ENCODE results near the gene ACSL4. TPM values are rescaled to one million over a fixed set of nuclear protein-coding genes. Genes with fewer than 3 reads are reported as not detected.
"Not testable (repeated sequence)": the region's sequence is repeated elsewhere in the genome, so short reads cannot be mapped to it uniquely, and the experiment has no call there.

The ACSL4 gene
- total and polyA plus RNA-seq, 2 donors, result 19.3 to 29.7 TPM

GRCh38 chrX:109691752-109692151 is 41.3 kb downstream of the ACSL4 start:
- Histone ChIP-seq H3K4me3 (ENCODE audit: low read length in 2 of 2) (no peak overlapping the region), H3K27me3 (ENCODE audit: control insufficient read depth in 2 of 2, insufficient read depth in 1 of 2, low read length in 1 of 2) (no peaks in the 10 kb centered on the region), H3K9me3 (ENCODE audit: control insufficient read depth in 2 of 2, insufficient read depth in 1 of 2, low read length in 1 of 2) (no peaks in the 10 kb centered on the region), H3K36me3 (ENCODE audit: control insufficient read depth in 2 of 2, insufficient read depth in 2 of 2, low read length in 1 of 2) (no peaks in the 10 kb centered on the region), H3K27ac (ENCODE audit: low read depth in 1 of 2, low read length in 1 of 2) (no peak overlapping the region), H3K4me1 (ENCODE audit: control insufficient read depth in 2 of 2, insufficient read depth in 2 of 2, low read length in 2 of 2) (no peaks in the 10 kb centered on the region)
- DNase-seq (ENCODE audit: low read depth in 6 of 9, low spot score in 9 of 9), result no peak
- WGBS, result 94% methylated on average over 2 of the region's 2 CpGs

- H3K27ac ChIP-seq (ENCODE audit: low read depth in 1 of 2, low read length in 1 of 2), result no peak overlapping the region
- H3K4me1 ChIP-seq (ENCODE audit: control insufficient read depth in 2 of 2, insufficient read depth in 2 of 2, low read length in 2 of 2), result no peaks in the 10 kb centered on the region
- H3K9me3 ChIP-seq (ENCODE audit: control insufficient read depth in 2 of 2, insufficient read depth in 1 of 2, low read length in 1 of 2), result no peaks in the 10 kb centered on the region
- no peaks in the 10 kb centered on the region for H3K27me3 ChIP-seq (ENCODE audit: control insufficient read depth in 2 of 2, insufficient read depth in 1 of 2, low read length in 1 of 2)
- no peak overlapping the region for H3K4me3 ChIP-seq (ENCODE audit: low read length in 2 of 2)
- WGBS, result 87% methylated on average over 1 of the region's 1 CpG
- DNase-seq (ENCODE audit: low read depth in 6 of 9, low spot score in 9 of 9), result no peak
- H3K36me3 ChIP-seq (ENCODE audit: control insufficient read depth in 2 of 2, insufficient read depth in 2 of 2, low read length in 1 of 2), result no peaks in the 10 kb centered on the region
Observed at GRCh38 chrX:109691277-109691676, 41.8 kb downstream of the ACSL4 start.

- no peaks in the 10 kb centered on the region for H3K9me3 ChIP-seq (ENCODE audit: control insufficient read depth in 2 of 2, insufficient read depth in 1 of 2, low read length in 1 of 2)
- H3K4me1 ChIP-seq (ENCODE audit: control insufficient read depth in 2 of 2, insufficient read depth in 2 of 2, low read length in 2 of 2), result no peaks in the 10 kb centered on the region
- DNase-seq (ENCODE audit: low read depth in 6 of 9, low spot score in 9 of 9), result no peak
Observed at GRCh38 chrX:109687903-109688302, 45.2 kb downstream of the ACSL4 start.

GRCh38 chrX:109685656-109686078 is 47.4 kb downstream of the ACSL4 start:
- Histone ChIP-seq H3K27ac (ENCODE audit: low read depth in 1 of 2, low read length in 1 of 2) (no peak overlapping the region), H3K4me3 (ENCODE audit: low read length in 2 of 2) (no peak overlapping the region), H3K4me1 (ENCODE audit: control insufficient read depth in 2 of 2, insufficient read depth in 2 of 2, low read length in 2 of 2) (no peaks in the 10 kb centered on the region), H3K36me3 (ENCODE audit: control insufficient read depth in 2 of 2, insufficient read depth in 2 of 2, low read length in 1 of 2) (no peaks in the 10 kb centered on the region), H3K9me3 (ENCODE audit: control insufficient read depth in 2 of 2, insufficient read depth in 1 of 2, low read length in 1 of 2) (no peaks in the 10 kb centered on the region), H3K27me3 (ENCODE audit: control insufficient read depth in 2 of 2, insufficient read depth in 1 of 2, low read length in 1 of 2) (no peaks in the 10 kb centered on the region)
- no peak for DNase-seq (ENCODE audit: low read depth in 6 of 9, low spot score in 9 of 9)
- WGBS, result 90% methylated on average over 2 of the region's 2 CpGs

More at GRCh38 chrX:109687903-109688302, 45.2 kb downstream of the ACSL4 start:
- Histone ChIP-seq H3K4me3 (ENCODE audit: low read length in 2 of 2) (no peak overlapping the region), H3K36me3 (ENCODE audit: control insufficient read depth in 2 of 2, insufficient read depth in 2 of 2, low read length in 1 of 2) (no peaks in the 10 kb centered on the region), H3K27me3 (ENCODE audit: control insufficient read depth in 2 of 2, insufficient read depth in 1 of 2, low read length in 1 of 2) (no peaks in the 10 kb centered on the region), H3K27ac (ENCODE audit: low read depth in 1 of 2, low read length in 1 of 2) (no peak overlapping the region)
- WGBS, result 97% methylated on average over 1 of the region's 1 CpG

GRCh38 chrX:109684136-109684535 is 48.9 kb downstream of the ACSL4 start:
- no peaks in the 10 kb centered on the region for H3K4me1 ChIP-seq (ENCODE audit: control insufficient read depth in 2 of 2, insufficient read depth in 2 of 2, low read length in 2 of 2)
- H3K27me3 ChIP-seq (ENCODE audit: control insufficient read depth in 2 of 2, insufficient read depth in 1 of 2, low read length in 1 of 2), result no peaks in the 10 kb centered on the region
- no peak overlapping the region for H3K4me3 ChIP-seq (ENCODE audit: low read length in 2 of 2)
- DNase-seq (ENCODE audit: low read depth in 6 of 9, low spot score in 9 of 9), result no peak
- H3K36me3 ChIP-seq (ENCODE audit: control insufficient read depth in 2 of 2, insufficient read depth in 2 of 2, low read length in 1 of 2), result peaks cover 0 to 4% of the 10 kb centered on the region in 2 donors
- 100% methylated on average over 1 of the region's 1 CpG for WGBS
- no peaks in the 10 kb centered on the region for H3K9me3 ChIP-seq (ENCODE audit: control insufficient read depth in 2 of 2, insufficient read depth in 1 of 2, low read length in 1 of 2)
- no peak overlapping the region for H3K27ac ChIP-seq (ENCODE audit: low read depth in 1 of 2, low read length in 1 of 2)

GRCh38 chrX:109681475-109682081 is 51.5 kb downstream of the ACSL4 start:
- H3K4me1 ChIP-seq (ENCODE audit: control insufficient read depth in 2 of 2, insufficient read depth in 2 of 2, low read length in 2 of 2), result no peaks in the 10 kb centered on the region
- no peak for DNase-seq (ENCODE audit: low read depth in 6 of 9, low spot score in 9 of 9)
- peaks cover 0 to 5% of the 10 kb centered on the region in 2 donors for H3K36me3 ChIP-seq (ENCODE audit: control insufficient read depth in 2 of 2, insufficient read depth in 2 of 2, low read length in 1 of 2)
- H3K27me3 ChIP-seq (ENCODE audit: control insufficient read depth in 2 of 2, insufficient read depth in 1 of 2, low read length in 1 of 2), result no peaks in the 10 kb centered on the region
- H3K27ac ChIP-seq (ENCODE audit: low read depth in 1 of 2, low read length in 1 of 2), result no peak overlapping the region
- 92% methylated on average over 2 of the region's 2 CpGs for WGBS
- no peak overlapping the region for H3K4me3 ChIP-seq (ENCODE audit: low read length in 2 of 2)
- no peaks in the 10 kb centered on the region for H3K9me3 ChIP-seq (ENCODE audit: control insufficient read depth in 2 of 2, insufficient read depth in 1 of 2, low read length in 1 of 2)

- Histone ChIP-seq H3K27me3 (ENCODE audit: control insufficient read depth in 2 of 2, insufficient read depth in 1 of 2, low read length in 1 of 2) (no peaks in the 10 kb centered on the region), H3K4me1 (ENCODE audit: control insufficient read depth in 2 of 2, insufficient read depth in 2 of 2, low read length in 2 of 2) (no peaks in the 10 kb centered on the region), H3K27ac (ENCODE audit: low read depth in 1 of 2, low read length in 1 of 2) (no peak overlapping the region), H3K36me3 (ENCODE audit: control insufficient read depth in 2 of 2, insufficient read depth in 2 of 2, low read length in 1 of 2) (peaks cover 0 to 8% of the 10 kb centered on the region in 2 donors), H3K4me3 (ENCODE audit: low read length in 2 of 2) (no peak overlapping the region), H3K9me3 (ENCODE audit: control insufficient read depth in 2 of 2, insufficient read depth in 1 of 2, low read length in 1 of 2) (no peaks in the 10 kb centered on the region)
- DNase-seq (ENCODE audit: low read depth in 6 of 9, low spot score in 9 of 9), result no peak
Observed at GRCh38 chrX:109679820-109680219, 53.2 kb downstream of the ACSL4 start.

- DNase-seq (ENCODE audit: low read depth in 6 of 9, low spot score in 9 of 9), result no peak
- no peak overlapping the region for H3K4me3 ChIP-seq (ENCODE audit: low read length in 2 of 2)
- no peaks in the 10 kb centered on the region for H3K4me1 ChIP-seq (ENCODE audit: control insufficient read depth in 2 of 2, insufficient read depth in 2 of 2, low read length in 2 of 2)
- H3K36me3 ChIP-seq (ENCODE audit: control insufficient read depth in 2 of 2, insufficient read depth in 2 of 2, low read length in 1 of 2), result peaks cover 6 to 10% of the 10 kb centered on the region in 2 donors
- H3K9me3 ChIP-seq (ENCODE audit: control insufficient read depth in 2 of 2, insufficient read depth in 1 of 2, low read length in 1 of 2), result no peaks in the 10 kb centered on the region
- H3K27ac ChIP-seq (ENCODE audit: low read depth in 1 of 2, low read length in 1 of 2), result no peak overlapping the region
- no peaks in the 10 kb centered on the region for H3K27me3 ChIP-seq (ENCODE audit: control insufficient read depth in 2 of 2, insufficient read depth in 1 of 2, low read length in 1 of 2)
Observed at GRCh38 chrX:109672239-109672638, 60.8 kb downstream of the ACSL4 start.

- H3K36me3 ChIP-seq (ENCODE audit: control insufficient read depth in 2 of 2, insufficient read depth in 2 of 2, low read length in 1 of 2); H3K27ac ChIP-seq (ENCODE audit: low read depth in 1 of 2, low read length in 1 of 2); H3K9me3 ChIP-seq (ENCODE audit: control insufficient read depth in 2 of 2, insufficient read depth in 1 of 2, low read length in 1 of 2); H3K4me1 ChIP-seq (ENCODE audit: control insufficient read depth in 2 of 2, insufficient read depth in 2 of 2, low read length in 2 of 2); DNase-seq (ENCODE audit: low read depth in 6 of 9, low spot score in 9 of 9); H3K27me3 ChIP-seq (ENCODE audit: control insufficient read depth in 2 of 2, insufficient read depth in 1 of 2, low read length in 1 of 2); H3K4me3 ChIP-seq (ENCODE audit: low read length in 2 of 2): not testable (repeated sequence)
- WGBS, result 99% methylated on average over 29 of the region's 29 CpGs
Observed at GRCh38 chrX:109671170-109671569, 61.9 kb downstream of the ACSL4 start.
